ENCODE measurements around the gene TNFRSF1A.

The TNFRSF1A gene

GRCh38 chr12:6313326-6313940, 28.4 kb downstream of the TNFRSF1A start:
- Histone ChIP-seq H3K23ac (ENCODE audit: low read length) (no peak overlapping the region), H2BK5ac (ENCODE audit: low read depth, low read length, poor library complexity) (no peak overlapping the region), H3K4ac (ENCODE audit: low read depth, low read length) (no peak overlapping the region), H3K9ac (ENCODE audit: low read length) (no peak overlapping the region), H3K4me2 (ENCODE audit: low read length) (no peak overlapping the region), H3K9me3 (ENCODE audit: insufficient read depth, low read depth, low read length) (no peaks in the 10 kb centered on the region), H3K79me1 (ENCODE audit: low read length) (peaks cover 17% of the 10 kb centered on the region), H4K12ac (ENCODE audit: low read depth, low read length) (no peak overlapping the region), H3K4me1 (ENCODE audit: control insufficient read depth in 1 of 2, insufficient read depth in 2 of 2, low read length in 2 of 2) (peaks cover 38 to 49% of the 10 kb centered on the region in 2 experiments), H4K91ac (ENCODE audit: low read depth, low read length) (peak overlapping the region; percentile 40), H2AFZ (ENCODE audit: insufficient read depth, low read length, poor library complexity) (no peak overlapping the region), H3K4me3 (ENCODE audit: low read depth, low read length) (no peak overlapping the region), H3K27me3 (ENCODE audit: insufficient read depth, low read length) (no peaks in the 10 kb centered on the region), H3K27ac (ENCODE audit: low read depth, low read length) (peak overlapping the region; percentile 3), H3K36me3 (ENCODE audit: control insufficient read depth in 1 of 2, insufficient read depth in 2 of 2, low read length in 2 of 2) (peaks cover 4 to 5% of the 10 kb centered on the region in 2 experiments), H3K14ac (ENCODE audit: low read length) (peak overlapping the region; percentile 30), H2BK120ac (ENCODE audit: insufficient read depth, low read length, poor library complexity) (peak overlapping the region; percentile 43), H3K18ac (ENCODE audit: low read length) (peak overlapping the region; percentile 35), H4K8ac (ENCODE audit: low read depth, low read length) (peak overlapping the region; percentile 15), H2BK12ac (ENCODE audit: low read length) (peak overlapping the region; percentile 55), H3K79me2 (ENCODE audit: control insufficient read depth, insufficient read depth, low read length, poor library complexity) (peaks cover 4% of the 10 kb centered on the region), H2AK5ac (ENCODE audit: low read length) (peak overlapping the region; percentile 44)
- WGBS (ENCODE audit: extremely low coverage, insufficient coverage, insufficient read length) = no CpG with 5 or more reads among the region's 14 CpGs
- peak in 1 of 2 donors; percentile 51 for DNase-seq

GRCh38 chr12:6312529-6313325, 29.1 kb downstream of the TNFRSF1A start:
- Histone ChIP-seq H3K18ac (ENCODE audit: low read length) (peak overlapping the region; percentile 35), H4K8ac (ENCODE audit: low read depth, low read length) (peak overlapping the region; percentile 26), H3K4me3 (ENCODE audit: low read depth, low read length) (peak overlapping the region; percentile 6), H3K4me1 (ENCODE audit: control insufficient read depth in 1 of 2, insufficient read depth in 2 of 2, low read length in 2 of 2) (peaks cover 39 to 56% of the 10 kb centered on the region in 2 experiments), H3K4ac (ENCODE audit: low read depth, low read length) (no peak overlapping the region), H3K79me1 (ENCODE audit: low read length) (peaks cover 17% of the 10 kb centered on the region), H3K9me3 (ENCODE audit: insufficient read depth, low read depth, low read length) (no peaks in the 10 kb centered on the region), H2BK5ac (ENCODE audit: low read depth, low read length, poor library complexity) (peak overlapping the region; percentile 24), H3K79me2 (ENCODE audit: control insufficient read depth, insufficient read depth, low read length, poor library complexity) (peaks cover 4% of the 10 kb centered on the region), H3K14ac (ENCODE audit: low read length) (peak overlapping the region; percentile 25), H2AFZ (ENCODE audit: insufficient read depth, low read length, poor library complexity) (peak overlapping the region; percentile 18), H3K23ac (ENCODE audit: low read length) (no peak overlapping the region), H3K4me2 (ENCODE audit: low read length) (peak overlapping the region; percentile 50), H3K36me3 (ENCODE audit: control insufficient read depth in 1 of 2, insufficient read depth in 2 of 2, low read length in 2 of 2) (peaks cover 3 to 4% of the 10 kb centered on the region in 2 experiments), H3K27me3 (ENCODE audit: insufficient read depth, low read length) (no peaks in the 10 kb centered on the region), H3K9ac (ENCODE audit: low read length) (no peak overlapping the region), H4K12ac (ENCODE audit: low read depth, low read length) (peak overlapping the region; percentile 7), H3K27ac (ENCODE audit: low read depth, low read length) (peak overlapping the region; percentile 78), H2BK120ac (ENCODE audit: insufficient read depth, low read length, poor library complexity) (peak overlapping the region; percentile 43), H4K91ac (ENCODE audit: low read depth, low read length) (peak overlapping the region; percentile 75), H2AK5ac (ENCODE audit: low read length) (peak overlapping the region; percentile 44), H2BK12ac (ENCODE audit: low read length) (peak overlapping the region; percentile 55)
- peak; percentile 95 to 98 for DNase-seq
- no CpG with 5 or more reads among the region's 11 CpGs for WGBS (ENCODE audit: extremely low coverage, insufficient coverage, insufficient read length)

GRCh38 chr12:6311822-6312528, 29.9 kb downstream of the TNFRSF1A start:
- peaks cover 17% of the 10 kb centered on the region for H3K79me1 ChIP-seq (ENCODE audit: low read length)
- WGBS (ENCODE audit: extremely low coverage, insufficient coverage, insufficient read length) = no CpG with 5 or more reads among the region's 8 CpGs
- no peak overlapping the region for H3K18ac ChIP-seq (ENCODE audit: low read length)
- peak overlapping the region; percentile 29 for H2BK120ac ChIP-seq (ENCODE audit: insufficient read depth, low read length, poor library complexity)
- peak overlapping the region; percentile 8 for H2AK5ac ChIP-seq (ENCODE audit: low read length)
- peak overlapping the region; percentile 19 for H2BK12ac ChIP-seq (ENCODE audit: low read length)
- no peak overlapping the region for H3K4me2 ChIP-seq (ENCODE audit: low read length)
- no peak overlapping the region for H2AFZ ChIP-seq (ENCODE audit: insufficient read depth, low read length, poor library complexity)
- H3K4ac ChIP-seq (ENCODE audit: low read depth, low read length) = no peak overlapping the region
- no peaks in the 10 kb centered on the region for H3K9me3 ChIP-seq (ENCODE audit: insufficient read depth, low read depth, low read length)
- peak overlapping the region; percentile 75 for H4K91ac ChIP-seq (ENCODE audit: low read depth, low read length)
- H4K12ac ChIP-seq (ENCODE audit: low read depth, low read length) = no peak overlapping the region
- H3K4me1 ChIP-seq (ENCODE audit: control insufficient read depth in 1 of 2, insufficient read depth in 2 of 2, low read length in 2 of 2) = peaks cover 44 to 58% of the 10 kb centered on the region in 2 experiments
- peak overlapping the region; percentile 24 for H2BK5ac ChIP-seq (ENCODE audit: low read depth, low read length, poor library complexity)
- DNase-seq = no peak
- H4K8ac ChIP-seq (ENCODE audit: low read depth, low read length) = peak overlapping the region; percentile 26
- H3K27me3 ChIP-seq (ENCODE audit: insufficient read depth, low read length) = no peaks in the 10 kb centered on the region
- H3K36me3 ChIP-seq (ENCODE audit: control insufficient read depth in 1 of 2, insufficient read depth in 2 of 2, low read length in 2 of 2) = peaks cover 2 to 4% of the 10 kb centered on the region in 2 experiments
- no peak overlapping the region for H3K4me3 ChIP-seq (ENCODE audit: low read depth, low read length)
- peak overlapping the region; percentile 78 for H3K27ac ChIP-seq (ENCODE audit: low read depth, low read length)
- peaks cover 4% of the 10 kb centered on the region for H3K79me2 ChIP-seq (ENCODE audit: control insufficient read depth, insufficient read depth, low read length, poor library complexity)
- no peak overlapping the region for H3K9ac ChIP-seq (ENCODE audit: low read length)
- H3K14ac ChIP-seq (ENCODE audit: low read length) = peak overlapping the region; percentile 8
- no peak overlapping the region for H3K23ac ChIP-seq (ENCODE audit: low read length)
